Thyroid gland (tissue), 4 donors: ENCODE measurements around the gene IQSEC2.

Experiments used
- POLR2A ChIP-seq, 2 donors: fragments of 450-650 bp; IDR thresholded peaks; one replicate each; pipeline ENCODE4 v1.6.1; 2017; ENCODE audit warnings: antibody characterized with exemption in 2 of 2, mild to moderate bottlenecking in 2 of 2, moderate library complexity in 1 of 2
- TF ChIP-seq, protein P1 (sequence below), 6 experiments: fragments of 200-600 bp in 3 of 6; fragments of 450-650 bp in 3 of 6; sonication (generic) in 3 of 6; IDR thresholded peaks; one replicate each; pipeline ENCODE4 v1.5.1; 2016 to 2019; ENCODE audit warnings: antibody characterized with exemption in 6 of 6, mild to moderate bottlenecking in 2 of 6, inconsistent platforms in 1 of 6, moderate library complexity in 1 of 6

DNA sequence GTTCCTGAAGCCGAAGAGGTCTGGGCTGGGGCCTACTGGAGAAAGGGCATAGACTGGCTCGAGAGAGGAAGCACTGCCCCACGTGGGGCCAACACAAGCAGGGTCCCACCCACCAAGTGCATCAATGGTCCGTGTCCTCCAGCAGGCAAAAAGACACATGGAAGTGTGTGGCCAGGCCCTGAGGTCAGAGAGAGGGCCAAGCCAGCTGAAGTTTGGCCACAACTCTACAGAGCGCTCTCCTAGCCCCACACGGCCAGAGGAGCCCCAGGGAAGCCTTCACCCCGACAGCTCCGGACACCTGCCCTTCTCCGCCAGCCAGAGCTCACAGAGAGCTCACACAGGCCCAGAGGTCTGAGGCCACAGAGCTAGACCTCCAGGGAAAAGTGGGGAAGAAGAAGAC is 47.8 kb downstream of the IQSEC2 start:
- TF ChIP-seq, protein P1, sequence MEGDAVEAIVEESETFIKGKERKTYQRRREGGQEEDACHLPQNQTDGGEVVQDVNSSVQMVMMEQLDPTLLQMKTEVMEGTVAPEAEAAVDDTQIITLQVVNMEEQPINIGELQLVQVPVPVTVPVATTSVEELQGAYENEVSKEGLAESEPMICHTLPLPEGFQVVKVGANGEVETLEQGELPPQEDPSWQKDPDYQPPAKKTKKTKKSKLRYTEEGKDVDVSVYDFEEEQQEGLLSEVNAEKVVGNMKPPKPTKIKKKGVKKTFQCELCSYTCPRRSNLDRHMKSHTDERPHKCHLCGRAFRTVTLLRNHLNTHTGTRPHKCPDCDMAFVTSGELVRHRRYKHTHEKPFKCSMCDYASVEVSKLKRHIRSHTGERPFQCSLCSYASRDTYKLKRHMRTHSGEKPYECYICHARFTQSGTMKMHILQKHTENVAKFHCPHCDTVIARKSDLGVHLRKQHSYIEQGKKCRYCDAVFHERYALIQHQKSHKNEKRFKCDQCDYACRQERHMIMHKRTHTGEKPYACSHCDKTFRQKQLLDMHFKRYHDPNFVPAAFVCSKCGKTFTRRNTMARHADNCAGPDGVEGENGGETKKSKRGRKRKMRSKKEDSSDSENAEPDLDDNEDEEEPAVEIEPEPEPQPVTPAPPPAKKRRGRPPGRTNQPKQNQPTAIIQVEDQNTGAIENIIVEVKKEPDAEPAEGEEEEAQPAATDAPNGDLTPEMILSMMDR (IDR thresholded peaks at IDR 0.05) = no peak
- TF ChIP-seq POLR2A (IDR thresholded peaks at IDR 0.05) = no peak
